Caco-2 (cell line): ENCODE results near the gene SPECC1. TPM values are rescaled to one million over a fixed set of nuclear protein-coding genes. Genes with fewer than 3 reads are reported as not detected.

Experiments
- BruUV-seq: library from RNA; stranded (reverse); fragments of 400-500 nt; replicated peaks from 2 replicates; lab custom pipeline; 2021; lab: Mats Ljungman, UMichigan
- CTCF ChIA-PET: fragments of 300-600 bp; sonication (Branson Sonifier 250); formaldehyde crosslinking; loops from one replicate; lab custom pipeline; 2022; ENCODE audit warnings: antibody characterized with exemption; lab: Charles Lee
- POLR2A ChIA-PET: fragments of 300-600 bp; sonication (Branson Sonifier 250); formaldehyde crosslinking; loops from one replicate; lab custom pipeline; 2022; ENCODE audit warnings: antibody characterized with exemption; lab: Charles Lee
- DNase-seq, 2 experiments: peaks; one replicate each; pipeline versions ENCODE4 v3.0.0 to v3.0.0-alpha.2; 2020 to 2022
- H3K27me3 ChIP-seq: replicated peaks from 2 replicates; pipeline ENCODE4 v1.6.0; 2011; ENCODE audit warnings: low read length; ENCODE audit not compliant: control insufficient read depth, insufficient read depth
- H3K36me3 ChIP-seq: 2 replicates; pipeline ENCODE4 v1.5.1; 2011; ENCODE audit warnings: low read length; ENCODE audit not compliant: control insufficient read depth, insufficient read depth
- H3K4me1 ChIP-seq: fragments of 250-450 bp; sonication (Bioruptor Pico); 2 replicates; pipeline ENCODE4 v1.5.1; 2020; ENCODE audit warnings: mild to moderate bottlenecking
- H3K4me3 ChIP-seq: 2 replicates; pipeline ENCODE4 v1.5.1; 2011; ENCODE audit warnings: low read depth, mild to moderate bottlenecking, control low read depth, low read length
- H3K9me3 ChIP-seq: fragments of 250-450 bp; sonication (Bioruptor Pico); 2 replicates; pipeline ENCODE4 v1.5.1; 2020; ENCODE audit warnings: mild to moderate bottlenecking, moderate library complexity
- H3K27ac Mint-ChIP-seq: one replicate; pipeline ENCODE4 v1.8.0; 2022; ENCODE audit warnings: mixed read lengths; ENCODE audit not compliant: unreplicated experiment
- H3K27me3 Mint-ChIP-seq: one replicate; pipeline ENCODE4 v1.8.0; 2022; ENCODE audit warnings: mixed read lengths; ENCODE audit not compliant: insufficient read depth, unreplicated experiment
- H3K36me3 Mint-ChIP-seq: one replicate; pipeline ENCODE4 v1.8.0; 2022; ENCODE audit warnings: mild to moderate bottlenecking, mixed read lengths; ENCODE audit not compliant: insufficient read depth, unreplicated experiment
- H3K4me1 Mint-ChIP-seq: one replicate; pipeline ENCODE4 v1.8.0; 2022; ENCODE audit warnings: low read depth, mixed read lengths; ENCODE audit not compliant: unreplicated experiment
- H3K4me3 Mint-ChIP-seq: one replicate; pipeline ENCODE4 v1.8.0; 2022; ENCODE audit warnings: mild to moderate bottlenecking, moderate library complexity, mixed read lengths; ENCODE audit not compliant: unreplicated experiment
- H3K9me3 Mint-ChIP-seq: one replicate; pipeline ENCODE4 v1.8.0; 2022; ENCODE audit warnings: mixed read lengths; ENCODE audit not compliant: unreplicated experiment
- CTCF ChIP-seq, 2 experiments: fragments of 200-600 bp in 1 of 2; IDR thresholded peaks; 1 replicate in 1 of 2; 2 replicates in 1 of 2; pipeline versions ENCODE4 v1.5.1 to v1.8.0; 2011 to 2022; ENCODE audit warnings: antibody characterized with exemption in 1 of 2, control low read depth in 1 of 2, inconsistent platforms in 1 of 2, low read depth in 1 of 2, low read length in 1 of 2, mild to moderate bottlenecking in 1 of 2, moderate library complexity in 1 of 2; ENCODE audit not compliant: insufficient read depth in 1 of 2, severe bottlenecking in 1 of 2, unreplicated experiment in 1 of 2
- intact Hi-C: fragments of 100-400 bp; cut with micrococcal nuclease; formaldehyde crosslinking; loops from one replicate; pipeline ENCODE4 v1.10.0; 2022; ENCODE audit not compliant: unreplicated experiment
- total RNA-seq: library from RNA; stranded (reverse); gene quantifications from 2 replicates; pipeline ENCODE4 v1.2.3, GENCODE V29; 2022

Gene SPECC1
- total RNA-seq, 1 experiment from 2014 or later = 123 TPM

- H3K4me3 ChIP-seq = no peak overlapping the region
- Mint-ChIP-seq H3K9me3 (no peaks in the 10 kb centered on the region), H3K4me1 (peaks cover 67% of the 10 kb centered on the region), H3K4me3 (peak overlapping the region; percentile 56), H3K27ac (peak overlapping the region; percentile 93), H3K27me3 (no peaks in the 10 kb centered on the region), H3K36me3 (peaks cover 38% of the 10 kb centered on the region)
- CTCF ChIA-PET = no interaction called here
- POLR2A ChIA-PET = interaction anchor here (0.5 to 1.3 kb wide), 4 partner anchors 12 to 807 kb away, joined by 3 to 18 read pairs (median 8); no protein-coding TSS in a partner anchor
- H3K27me3 ChIP-seq = no peaks in the 10 kb centered on the region
- BruUV-seq = no TSS peak
- intact Hi-C loops = loop anchor here (1.0 to 2.0 kb wide), 2 partner anchors 17 to 53 kb away; no protein-coding TSS in a partner anchor
- peaks cover 64% of the 10 kb centered on the region for H3K4me1 ChIP-seq
- peak; percentile 78 to 84 for DNase-seq
- no peaks in the 10 kb centered on the region for H3K9me3 ChIP-seq
- H3K36me3 ChIP-seq = no peaks in the 10 kb centered on the region
- no peak for TF ChIP-seq CTCF (IDR thresholded peaks at IDR 0.05; ENCODE audit: insufficient read depth in 1 of 2, low read depth in 1 of 2, low read length in 1 of 2, severe bottlenecking in 1 of 2, unreplicated experiment in 1 of 2)
Observed at GRCh38 chr17:20171741-20172365, 162.7 kb downstream of the SPECC1 start.

GRCh38 chr17:20172376-20172775 is 163.2 kb downstream of the SPECC1 start:
- BruUV-seq = no TSS peak
- peaks cover 71% of the 10 kb centered on the region for H3K4me1 Mint-ChIP-seq
- TF ChIP-seq CTCF (IDR thresholded peaks at IDR 0.05; ENCODE audit: insufficient read depth in 1 of 2, low read depth in 1 of 2, low read length in 1 of 2, severe bottlenecking in 1 of 2, unreplicated experiment in 1 of 2) = no peak
- DNase-seq = no peak
- CTCF ChIA-PET = no interaction called here
- H3K4me3 Mint-ChIP-seq = peak overlapping the region; percentile 56
- POLR2A ChIA-PET = interaction anchor here (0.5 to 1.3 kb wide), 4 partner anchors 12 to 806 kb away, joined by 3 to 18 read pairs (median 8); no protein-coding TSS in a partner anchor
- peaks cover 39% of the 10 kb centered on the region for H3K36me3 Mint-ChIP-seq
- Histone ChIP-seq H3K36me3 (no peaks in the 10 kb centered on the region), H3K4me3 (no peak overlapping the region), H3K27me3 (no peaks in the 10 kb centered on the region), H3K9me3 (no peaks in the 10 kb centered on the region), H3K4me1 (peaks cover 69% of the 10 kb centered on the region)
- H3K27me3 Mint-ChIP-seq = no peaks in the 10 kb centered on the region
- peak overlapping the region; percentile 93 for H3K27ac Mint-ChIP-seq
- intact Hi-C loops = loop anchor here (2.0 kb wide), 1 partner anchor 52 kb away; no protein-coding TSS in a partner anchor
- H3K9me3 Mint-ChIP-seq = no peaks in the 10 kb centered on the region

- intact Hi-C loops = loop anchor here (2.0 kb wide), 1 partner anchor 52 kb away; no protein-coding TSS in a partner anchor
- no TSS peak for BruUV-seq
- no peaks in the 10 kb centered on the region for H3K9me3 Mint-ChIP-seq
- peak overlapping the region; percentile 58 for H3K4me3 Mint-ChIP-seq
- Histone ChIP-seq H3K27me3 (no peaks in the 10 kb centered on the region), H3K9me3 (no peaks in the 10 kb centered on the region), H3K4me1 (peaks cover 69% of the 10 kb centered on the region), H3K36me3 (no peaks in the 10 kb centered on the region), H3K4me3 (no peak overlapping the region)
- ChIA-PET POLR2A (no interaction called here), CTCF (no interaction called here)
- H3K4me1 Mint-ChIP-seq = peaks cover 73% of the 10 kb centered on the region
- H3K27ac Mint-ChIP-seq = peak overlapping the region; percentile 93
- no peak for TF ChIP-seq CTCF (IDR thresholded peaks at IDR 0.05; ENCODE audit: insufficient read depth in 1 of 2, low read depth in 1 of 2, low read length in 1 of 2, severe bottlenecking in 1 of 2, unreplicated experiment in 1 of 2)
- H3K36me3 Mint-ChIP-seq = peaks cover 39% of the 10 kb centered on the region
- H3K27me3 Mint-ChIP-seq = no peaks in the 10 kb centered on the region
- DNase-seq = no peak
Observed at GRCh38 chr17:20173091-20173490, 163.9 kb downstream of the SPECC1 start.
